ENCODE results near the gene ZC3H12D.

The ZC3H12D gene

DNA sequence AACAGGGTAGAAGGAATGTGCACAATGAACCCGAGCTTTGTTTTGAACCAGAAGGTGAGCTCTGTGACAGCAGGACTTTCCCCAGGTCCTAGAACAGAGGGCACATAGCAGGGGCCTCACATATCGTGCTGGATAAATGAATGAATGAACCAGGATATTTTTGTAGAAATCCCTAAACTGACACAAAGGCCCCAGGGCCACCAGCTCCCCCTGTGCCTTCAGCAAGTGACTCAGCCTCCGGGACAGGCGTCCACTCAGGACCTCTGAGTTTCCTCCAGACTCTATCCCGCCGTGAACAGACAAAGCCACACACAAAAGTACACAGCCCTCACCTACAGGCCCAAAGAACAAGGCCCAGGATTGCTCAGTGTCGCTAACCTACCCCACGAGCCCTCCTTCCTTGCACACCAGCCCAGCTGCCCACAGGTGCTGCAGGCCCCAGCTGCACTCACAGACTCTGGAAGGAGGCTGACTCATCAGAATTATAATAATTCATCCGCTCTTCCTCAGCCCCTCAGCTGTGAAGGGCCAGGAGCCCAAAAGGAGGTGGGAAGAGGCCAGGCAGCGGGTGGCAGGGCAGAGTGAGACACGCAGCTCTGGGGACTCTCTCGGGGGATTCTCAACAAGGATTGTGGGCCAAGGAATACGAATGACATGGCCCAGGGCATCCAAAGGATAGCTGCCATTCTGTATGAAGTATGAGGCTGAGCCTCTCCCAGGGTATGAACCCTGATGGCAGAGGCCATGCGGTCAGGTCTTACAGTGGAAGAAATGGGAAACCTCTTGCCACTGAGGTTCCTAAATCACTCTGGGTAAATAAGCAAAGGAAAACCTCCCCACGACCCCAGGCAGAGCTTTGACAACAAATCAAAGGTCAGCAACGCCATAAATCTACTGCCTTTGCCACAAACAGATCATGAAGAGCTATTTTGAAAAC is 43.8 kb downstream of the ZC3H12D start:
- no peak for DNase-seq

DNA sequence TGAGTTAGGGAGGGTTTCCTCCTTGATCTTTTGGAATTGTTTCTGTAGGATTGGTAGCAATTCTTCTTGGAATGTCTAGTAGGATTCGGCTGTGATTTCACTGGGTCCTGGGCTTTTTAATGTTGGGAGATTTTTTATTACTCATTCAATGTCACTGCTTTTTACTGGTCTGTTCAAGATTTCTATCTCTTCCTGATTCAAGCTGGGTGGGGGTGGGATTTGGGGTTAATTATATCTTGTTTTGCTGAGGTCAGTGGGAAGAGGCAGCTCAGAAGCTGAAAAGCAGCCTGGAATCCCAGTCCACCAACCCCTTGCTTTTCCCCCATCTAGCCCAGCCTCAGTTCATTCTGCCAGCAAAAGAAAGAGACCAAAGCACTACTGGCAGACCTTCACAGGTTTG is 45.2 kb downstream of the ZC3H12D start:
- no peak for DNase-seq

DNA sequence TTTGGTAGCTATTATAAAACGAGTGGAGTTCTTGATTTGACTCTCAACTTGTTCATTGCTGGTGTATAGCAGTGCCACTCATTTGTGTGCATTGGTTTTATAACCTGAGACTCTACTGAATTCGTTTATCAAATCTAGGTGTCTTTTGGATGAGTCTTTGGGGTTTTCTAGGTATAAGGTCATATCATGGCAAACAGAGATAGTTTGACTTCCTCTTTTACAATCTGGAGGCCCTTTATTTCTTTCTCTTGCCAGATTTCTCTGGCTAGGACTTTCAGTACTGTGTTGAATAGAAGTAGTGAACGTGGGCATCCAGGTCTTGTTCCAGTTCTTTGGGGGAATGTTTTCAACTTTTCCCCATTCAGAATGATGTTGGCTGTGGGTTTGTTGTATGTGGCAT is 46.0 kb downstream of the ZC3H12D start:
- no peak for DNase-seq

DNA sequence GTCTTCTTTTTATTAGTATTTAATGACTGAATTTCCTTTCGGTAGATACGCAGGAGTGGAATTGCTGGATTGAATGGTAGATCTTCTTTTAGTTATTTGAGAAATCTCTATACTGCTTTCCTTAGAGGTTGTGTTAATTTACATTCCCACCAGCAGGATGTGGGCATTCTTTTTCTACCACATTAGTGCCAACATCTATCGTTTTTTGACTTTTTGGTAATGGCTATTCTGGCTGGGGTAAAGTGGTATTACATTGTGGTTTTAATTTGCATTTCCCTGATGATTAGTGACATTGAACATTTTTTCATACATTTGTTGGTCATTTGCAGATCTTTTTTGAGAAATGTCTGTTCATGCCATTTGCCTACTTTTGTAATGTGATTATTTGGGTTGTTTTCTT is 47.6 kb downstream of the ZC3H12D start:
- no peak for DNase-seq

DNA sequence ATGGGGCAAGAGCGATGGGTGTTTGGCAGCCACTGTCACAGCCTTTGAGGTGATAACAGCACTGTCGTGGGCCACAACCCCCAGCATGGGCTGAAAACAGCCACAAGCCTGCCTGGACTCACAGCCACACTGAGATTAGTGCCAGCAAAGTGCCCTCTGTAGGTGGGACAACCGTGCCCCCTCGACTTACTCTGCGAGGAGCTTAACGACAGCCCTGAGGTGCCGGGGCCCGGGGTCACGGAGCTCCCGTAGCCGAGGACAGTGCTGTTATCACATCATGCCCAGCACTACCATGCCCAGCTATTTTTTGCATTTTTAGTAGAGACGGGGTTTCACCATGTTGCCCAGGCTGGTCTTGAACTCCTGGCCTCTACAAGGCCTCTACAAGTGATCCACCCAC is 48.2 kb downstream of the ZC3H12D start:
- DNase-seq = no peak

DNA sequence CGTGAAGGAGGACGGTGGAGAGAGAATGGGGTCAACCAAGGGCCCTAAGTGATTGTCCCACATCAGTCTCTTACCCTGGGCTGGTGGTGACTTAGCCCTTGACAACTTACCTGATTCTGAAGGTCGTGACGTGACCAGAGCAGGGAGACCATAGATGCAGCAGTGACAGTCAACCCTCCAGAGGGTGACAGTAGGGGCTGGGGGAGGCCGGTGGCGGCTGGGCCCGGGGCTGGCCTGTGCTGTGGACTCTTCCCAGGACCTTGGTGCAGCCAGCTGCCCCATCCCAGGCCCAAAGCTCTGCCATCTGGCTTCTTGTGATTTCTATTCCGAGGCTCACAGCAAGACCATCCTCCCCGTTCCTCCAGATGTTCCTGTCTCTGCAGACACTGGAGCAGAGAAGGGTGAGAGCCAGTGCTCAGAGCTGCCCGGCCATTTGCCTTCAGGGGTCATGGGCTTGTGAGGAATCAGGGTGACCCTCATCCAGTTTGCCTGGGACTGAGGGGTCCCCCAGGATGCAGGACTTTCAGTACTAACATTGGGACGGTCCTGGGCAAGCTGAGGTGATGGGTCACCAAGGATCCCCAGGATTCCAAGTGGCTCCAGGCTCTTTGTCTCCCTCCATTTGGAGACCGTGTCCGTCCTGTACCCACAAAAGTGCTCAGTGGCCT is 48.8 kb downstream of the ZC3H12D start:
- DNase-seq = no peak

DNA sequence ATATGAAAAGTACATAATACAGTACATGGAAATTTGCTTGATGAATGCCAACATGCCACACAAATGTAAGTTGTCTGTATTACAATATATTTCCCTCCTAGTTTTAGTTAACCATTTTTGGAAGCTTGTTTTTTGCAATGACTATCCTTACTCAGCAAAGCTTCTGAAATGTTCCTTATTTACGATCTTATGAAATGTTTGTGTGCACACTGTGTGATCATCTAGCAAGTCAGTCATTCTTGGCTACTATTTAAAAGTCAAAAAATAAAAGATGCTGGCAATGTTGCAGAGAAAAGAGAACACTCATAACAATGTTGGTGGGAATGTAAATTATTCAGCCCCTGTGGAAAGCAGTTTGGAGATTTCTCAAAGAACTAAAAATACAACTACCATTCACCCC is 50.9 kb downstream of the ZC3H12D start:
- DNase-seq = no peak

DNA sequence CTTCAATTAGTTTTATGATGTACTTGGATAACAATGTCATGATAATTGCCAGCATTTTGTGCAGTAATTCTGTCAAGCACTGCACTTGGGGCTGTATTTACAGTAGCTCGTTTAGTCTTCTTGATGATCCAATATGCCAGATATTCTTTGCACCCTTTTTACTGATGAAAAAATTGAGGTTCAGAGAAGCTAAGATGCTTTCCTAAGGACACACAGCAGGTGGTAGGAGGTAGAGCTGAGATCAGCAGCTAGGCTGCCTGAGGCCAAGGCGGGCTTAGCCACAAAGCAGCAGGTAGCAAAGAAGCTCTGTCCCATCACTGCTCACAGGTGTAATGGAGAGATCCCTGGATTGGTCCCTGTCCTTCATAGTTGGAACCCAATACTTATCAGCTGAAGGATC is 51.4 kb downstream of the ZC3H12D start:
- DNase-seq = no peak

DNA sequence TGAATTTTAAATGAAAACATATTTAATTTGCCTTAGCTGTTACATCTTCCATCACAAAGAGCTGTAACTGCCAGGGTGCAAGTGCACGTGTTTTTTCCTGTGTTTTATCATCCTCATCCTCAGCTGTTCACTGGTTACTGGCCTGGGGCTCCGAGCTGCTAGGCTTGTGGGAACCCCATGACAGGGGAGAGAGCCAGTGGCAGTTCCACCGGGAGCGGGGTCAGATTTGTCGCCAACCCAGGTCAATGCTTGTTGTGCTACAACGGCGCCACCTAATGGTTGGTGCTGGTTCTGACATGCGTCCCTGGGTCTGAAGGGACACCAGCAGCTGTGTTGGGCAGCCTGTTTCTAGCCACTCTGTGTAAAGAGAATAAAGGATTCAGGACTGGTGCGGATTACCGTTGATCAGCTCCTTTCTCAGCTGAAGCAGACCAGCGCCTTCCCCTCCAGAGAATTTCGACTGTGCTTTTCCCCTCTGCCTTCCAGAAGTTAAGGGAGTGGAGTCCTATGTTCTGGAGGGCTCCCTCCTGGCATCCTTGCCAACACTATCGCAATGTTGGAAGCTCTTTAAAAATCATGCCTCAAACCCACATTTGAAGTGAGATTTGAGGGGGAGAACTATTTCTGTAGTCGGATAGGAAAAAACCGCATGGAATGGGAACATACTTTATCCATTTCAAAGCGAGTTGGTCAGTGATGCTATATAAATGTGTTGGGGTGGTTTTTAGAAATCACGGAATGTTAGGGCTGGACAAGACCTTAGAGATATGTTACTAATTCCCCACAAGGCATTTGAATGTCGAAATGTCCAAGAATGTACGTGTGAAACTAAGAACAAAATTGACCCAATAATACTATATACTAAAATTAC is 52.7 kb downstream of the ZC3H12D start:
- peak; percentile 35 for DNase-seq

DNA sequence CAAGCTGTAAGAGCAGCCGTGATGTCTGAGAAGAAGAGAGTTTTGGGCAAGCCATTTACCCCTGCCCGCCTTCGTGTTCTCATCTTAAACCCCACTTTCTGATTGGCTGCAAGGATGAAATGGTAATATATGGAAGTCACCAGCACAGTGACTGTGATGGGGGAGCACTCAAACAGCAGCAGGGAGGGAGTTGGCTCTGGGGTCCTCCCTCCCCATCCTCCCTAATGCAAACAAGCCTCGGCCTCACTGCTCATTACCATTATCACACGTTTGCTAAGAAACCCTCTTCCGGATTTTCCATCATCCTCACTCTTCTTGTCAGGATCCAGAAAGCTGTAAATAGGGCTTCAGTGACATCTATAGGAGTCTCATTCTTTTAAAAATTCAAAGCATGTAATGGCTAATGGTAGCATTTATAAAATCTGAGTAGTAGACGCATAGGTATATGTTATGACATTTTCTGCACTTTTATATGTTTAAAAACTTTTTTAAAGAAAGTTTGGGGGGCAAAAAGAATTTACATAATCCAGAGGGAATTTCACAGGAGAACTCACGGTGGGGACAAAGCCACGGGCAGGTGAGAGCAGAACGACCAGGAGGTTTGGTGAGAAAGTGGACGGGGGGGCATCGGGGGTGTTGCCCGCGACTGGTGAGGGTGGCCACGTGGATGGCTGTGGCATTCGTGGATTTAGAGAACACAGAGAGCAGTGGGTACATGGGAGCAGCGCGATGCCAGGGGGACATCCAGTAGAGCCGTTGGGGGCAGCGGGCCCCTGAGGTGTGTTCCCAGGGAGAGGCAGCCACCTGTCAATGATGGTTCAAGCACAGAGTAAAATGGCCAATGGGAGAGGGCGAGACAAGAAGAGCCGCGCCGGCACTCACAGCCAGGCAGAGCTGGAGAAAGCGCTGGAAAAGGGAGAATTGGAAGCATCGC is 55.1 kb downstream of the ZC3H12D start:
- no peak for DNase-seq

DNA sequence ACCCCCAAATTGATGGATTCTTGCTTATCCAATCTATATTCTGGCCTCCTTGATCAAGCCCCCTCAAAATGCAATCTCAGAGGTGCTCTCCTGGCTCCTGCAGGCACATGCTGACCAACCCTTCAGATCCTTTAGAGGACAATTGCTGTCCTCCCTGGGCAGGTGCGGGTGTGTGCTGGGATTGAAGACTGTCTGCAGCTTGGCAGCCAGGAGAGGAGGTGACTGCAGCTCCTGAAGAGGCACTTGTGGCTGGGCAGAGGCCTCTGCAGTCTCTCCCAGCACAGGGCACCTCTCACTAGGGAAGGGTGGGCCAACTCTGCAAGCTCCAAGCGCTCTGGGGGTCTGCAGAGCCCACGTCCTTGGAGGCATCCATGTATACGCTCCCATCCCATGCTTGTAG is 56.2 kb downstream of the ZC3H12D start:
- no peak for DNase-seq

DNA sequence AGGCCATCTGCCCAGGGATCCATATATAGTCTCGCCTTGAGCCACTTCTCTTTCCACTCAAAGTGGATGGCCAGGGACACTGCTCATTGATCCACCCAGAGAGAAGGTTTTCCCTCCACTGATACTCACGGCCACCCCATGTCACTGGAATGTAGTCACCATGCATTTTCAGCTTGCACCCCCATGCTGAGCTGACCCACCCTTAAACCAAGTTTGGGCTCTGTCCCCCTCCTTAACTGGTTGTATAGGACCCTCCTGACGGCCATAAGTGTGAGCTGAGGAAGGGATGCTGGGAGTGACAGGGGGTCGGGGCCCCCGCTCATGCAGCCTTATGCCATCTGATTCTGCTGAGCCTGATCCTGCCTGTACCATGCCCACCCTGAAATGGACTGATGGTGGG is 59.1 kb downstream of the ZC3H12D start:
- no peak for DNase-seq

DNA sequence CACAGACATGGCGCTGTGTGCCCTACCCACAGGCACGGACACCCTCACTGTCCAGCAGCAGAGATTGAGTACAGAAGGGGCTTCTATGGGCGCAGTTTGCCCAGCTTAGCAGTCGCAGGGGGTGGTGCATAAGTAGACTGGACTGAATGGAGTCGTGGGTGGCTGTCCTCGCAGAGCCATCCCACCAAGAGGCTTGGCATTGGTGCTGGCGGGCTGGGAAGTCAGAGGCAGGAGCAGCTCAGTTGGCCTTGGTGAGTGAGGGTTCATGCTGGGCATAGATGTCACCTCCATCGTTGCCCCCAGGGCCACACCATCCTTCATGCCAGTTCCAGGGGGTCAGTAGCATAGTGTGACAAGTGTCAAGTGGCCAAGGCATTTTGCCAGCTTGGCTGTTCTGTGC is 59.6 kb downstream of the ZC3H12D start:
- DNase-seq = no peak

DNA sequence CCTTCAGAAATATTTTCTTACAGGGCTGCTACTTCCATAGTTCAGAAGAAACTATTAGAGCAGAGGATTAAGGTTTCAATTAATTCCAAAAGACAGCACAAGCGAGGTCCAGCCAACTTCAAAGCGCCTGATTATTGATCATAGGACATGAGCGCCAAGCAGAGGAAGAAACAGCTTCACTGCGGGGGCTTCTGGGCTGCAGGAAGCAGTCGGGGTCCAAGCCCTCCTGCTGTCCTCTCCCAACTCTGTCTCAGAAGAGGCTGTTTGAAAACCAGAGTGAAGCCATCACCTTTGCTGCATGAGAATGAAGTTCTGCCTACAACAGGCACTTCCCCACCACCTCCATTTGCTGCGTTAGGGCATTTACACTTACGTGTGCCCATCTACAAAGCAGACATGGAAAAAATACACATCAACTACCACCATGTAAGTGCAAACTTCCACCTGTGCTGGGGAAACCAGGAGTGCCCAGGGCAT is 60.8 kb downstream of the ZC3H12D start:
- no peak for DNase-seq

DNA sequence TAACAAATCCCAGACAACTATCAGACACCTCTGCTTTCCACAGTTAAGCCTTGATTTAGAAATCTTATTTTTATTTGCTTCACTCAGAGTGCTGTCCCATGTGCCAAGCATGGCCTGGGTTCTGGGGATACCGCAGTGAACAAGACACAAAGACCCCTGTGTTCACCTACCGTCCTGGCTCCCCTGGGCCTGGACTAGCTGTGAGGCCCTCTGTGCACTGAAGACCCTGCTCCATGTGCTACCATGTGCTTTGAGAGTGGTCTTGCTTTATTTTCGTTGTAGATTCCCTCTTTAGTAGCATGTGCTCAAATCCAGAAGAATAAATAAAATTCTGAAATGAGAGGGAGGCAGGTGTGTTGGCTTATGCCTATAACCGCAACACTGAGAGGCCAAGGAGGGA is 62.2 kb downstream of the ZC3H12D start:
- no peak for DNase-seq

DNA sequence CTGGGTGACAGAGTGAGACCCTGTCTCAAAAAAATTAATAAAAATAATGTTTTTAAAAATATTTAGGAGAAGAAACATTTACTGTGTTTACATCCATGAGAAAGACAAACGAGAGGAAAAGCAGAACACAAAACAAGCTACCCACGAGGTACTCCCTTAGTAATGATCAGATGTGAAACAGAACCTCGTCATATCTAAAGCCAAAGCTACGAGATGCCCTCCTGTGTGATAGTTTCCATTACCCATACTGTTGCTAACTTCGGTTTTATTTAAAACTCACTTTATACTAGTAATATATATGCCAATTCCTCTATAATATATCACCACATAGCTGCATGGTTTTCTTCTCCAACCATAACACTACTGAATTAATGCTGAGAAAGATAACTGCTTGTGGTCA is 63.7 kb downstream of the ZC3H12D start:
- no peak for DNase-seq

DNA sequence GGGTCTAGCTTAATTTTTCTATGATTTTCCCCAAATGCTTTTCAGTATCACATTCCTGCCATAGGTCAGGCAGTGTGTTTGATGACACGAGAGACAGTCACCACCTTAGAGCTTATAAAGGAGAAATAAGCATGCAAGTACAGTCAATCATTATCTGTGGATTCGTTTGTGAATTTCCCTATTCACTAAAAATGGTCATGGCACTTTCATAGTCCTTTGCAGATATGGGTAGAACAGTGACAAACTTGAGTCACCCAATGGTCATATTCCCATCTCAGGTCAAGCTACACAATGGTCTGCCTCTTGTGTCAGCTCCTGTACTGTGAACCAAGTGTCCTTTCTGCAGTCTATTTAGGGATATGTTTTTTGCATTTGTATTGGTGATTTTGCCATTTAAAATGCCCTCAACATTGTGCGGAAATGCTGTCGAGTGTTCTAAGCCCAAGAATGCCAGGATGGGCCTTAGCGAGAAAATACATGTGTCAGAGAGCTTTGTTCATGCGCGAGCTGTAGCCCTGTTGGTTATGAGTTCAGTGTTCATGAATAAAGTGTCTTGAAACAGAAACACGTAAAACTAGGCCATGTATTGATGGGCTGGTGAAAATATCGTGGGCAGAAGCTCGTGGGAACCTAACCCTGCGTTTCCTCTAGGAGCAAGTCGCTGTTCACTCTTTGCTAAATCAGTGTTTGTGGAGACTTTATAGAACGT is 65.0 kb downstream of the ZC3H12D start:
- DNase-seq = no peak

DNA sequence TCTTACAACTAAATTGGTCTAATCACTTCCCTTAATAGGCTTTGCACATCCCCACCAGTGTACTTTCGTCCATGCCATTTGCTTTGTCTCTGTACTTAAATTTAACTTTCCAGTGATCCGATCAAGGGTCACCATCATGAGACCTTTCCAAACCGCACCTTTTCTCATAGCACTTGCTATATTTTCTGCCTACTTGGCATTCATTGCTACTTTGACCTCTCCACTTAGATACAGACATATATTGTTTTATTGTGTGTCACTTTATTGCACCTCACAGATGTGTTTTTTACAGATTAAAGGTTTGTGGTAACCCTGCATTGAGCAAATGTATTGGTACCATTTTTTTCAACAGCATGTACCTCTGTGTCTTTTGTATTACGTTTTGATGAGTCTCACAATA is 70.0 kb downstream of the ZC3H12D start:
- no peak for DNase-seq

DNA sequence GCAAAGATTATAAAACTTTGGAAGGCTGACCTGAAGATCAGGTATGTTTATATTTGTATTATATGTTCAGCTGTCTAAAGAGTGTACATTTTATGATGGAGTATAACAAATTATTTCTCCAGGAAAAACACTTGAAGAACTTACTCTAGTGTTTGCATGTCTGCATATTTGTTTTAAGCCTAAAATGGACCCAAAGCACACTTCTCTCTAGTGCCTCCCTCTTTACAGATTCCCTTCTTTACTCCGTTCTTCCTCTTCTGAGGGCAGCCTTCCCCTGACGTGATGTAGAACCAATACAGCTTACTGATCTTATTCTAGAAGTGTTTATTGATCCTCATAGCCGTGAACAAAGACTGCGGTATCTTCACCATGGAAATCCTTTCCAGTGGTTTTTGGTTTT is 70.8 kb downstream of the ZC3H12D start:
- no peak for DNase-seq

DNA sequence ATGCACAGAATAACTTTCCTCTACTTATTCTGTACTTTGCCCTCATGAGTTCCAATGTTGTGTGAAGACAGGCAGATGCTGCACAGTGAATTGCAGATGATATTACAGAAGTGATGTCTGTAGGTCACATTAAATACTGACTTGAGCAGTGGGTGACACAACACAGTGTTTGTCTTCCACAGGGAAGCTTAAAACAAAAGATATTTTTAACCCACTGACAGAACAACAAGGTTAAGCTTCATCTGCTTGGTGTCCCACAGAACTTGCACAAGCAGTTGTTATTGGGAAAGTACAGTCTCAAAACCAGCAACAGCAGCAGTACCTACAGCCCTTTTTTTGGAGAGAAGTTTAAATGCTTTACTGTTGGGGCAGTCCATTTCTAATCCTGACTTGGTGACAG is 74.3 kb downstream of the ZC3H12D start:
- no peak for DNase-seq

DNA sequence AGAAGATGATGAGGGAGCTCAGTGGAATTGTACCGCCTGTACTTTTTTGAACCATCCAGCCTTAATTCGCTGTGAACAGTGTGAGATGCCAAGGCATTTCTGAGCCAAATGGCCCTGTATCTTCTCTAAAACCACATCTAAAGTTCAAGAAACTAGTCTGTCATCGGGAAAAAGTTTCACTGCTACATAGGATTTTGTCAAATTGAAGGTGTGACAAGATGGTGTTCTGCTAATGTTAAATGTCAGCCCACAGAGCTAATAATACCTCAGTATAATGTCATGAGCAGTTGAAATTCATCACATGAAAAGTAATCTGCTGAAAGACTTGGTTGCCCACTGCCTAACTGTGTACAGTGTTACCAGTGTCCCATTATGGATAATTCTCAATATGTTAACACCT is 75.2 kb downstream of the ZC3H12D start:
- no peak for DNase-seq
